ENCODE measurements around the gene JAM2. TPM values are rescaled to one million over a fixed set of nuclear protein-coding genes. Genes with fewer than 3 reads are reported as not detected.
"Not testable (repeated sequence)": the region's sequence is repeated elsewhere in the genome, so short reads cannot be mapped to it uniquely, and the experiment has no call there.

The JAM2 gene
- total RNA-seq, 5 donors from 2014 or later (not counting 1 experiment from before 2014, with no cell fraction given) = 0.43 to 0.99 TPM; not detected in 3

- no peaks in the 10 kb centered on the region for H3K27me3 Mint-ChIP-seq
- H3K36me3 Mint-ChIP-seq = no peaks in the 10 kb centered on the region
- Histone ChIP-seq H3K36me3 (ENCODE audit: control insufficient read depth in 2 of 2, extremely low read depth in 1 of 2, insufficient read depth in 1 of 2, low read length in 1 of 2) (no peaks in the 10 kb centered on the region), H3K27ac (ENCODE audit: low read length) (no peak overlapping the region), H3K4me3 (ENCODE audit: control insufficient read depth in 1 of 2, extremely low read depth in 1 of 2, low read length in 1 of 2) (no peak overlapping the region), H3K27me3 (replicated peaks in 1 of 2; ENCODE audit: control insufficient read depth in 2 of 2, extremely low read depth in 1 of 2, insufficient read depth in 2 of 2, low read length in 1 of 2) (no peaks in the 10 kb centered on the region), H3K9me3 (no peaks in the 10 kb centered on the region), H3K4me1 (ENCODE audit: control insufficient read depth in 1 of 2, extremely low read depth in 1 of 2, insufficient read depth in 2 of 2, low read length in 2 of 2) (no peaks in the 10 kb centered on the region)
- WGBS (ENCODE audit: insufficient coverage) = 100% methylated on average over 1 of the region's 3 CpGs
- no peak overlapping the region for H3K4me3 Mint-ChIP-seq
- ChIA-PET CTCF (interaction anchor here (0.6 to 1.4 kb wide), 2 partner anchors 11 to 92 kb away, joined by 3 read pairs; no protein-coding TSS in a partner anchor), POLR2A (no interaction called here)
- no peaks in the 10 kb centered on the region for H3K9me3 Mint-ChIP-seq
- DNase-seq = no peak
- no peak for ATAC-seq (replicated peaks in 1 of 4)
- no peaks in the 10 kb centered on the region for H3K4me1 Mint-ChIP-seq
- H3K27ac Mint-ChIP-seq = no peak overlapping the region
Observed at GRCh38 chr21:25615880-25616279, 23.2 kb upstream of the JAM2 start.

DNA sequence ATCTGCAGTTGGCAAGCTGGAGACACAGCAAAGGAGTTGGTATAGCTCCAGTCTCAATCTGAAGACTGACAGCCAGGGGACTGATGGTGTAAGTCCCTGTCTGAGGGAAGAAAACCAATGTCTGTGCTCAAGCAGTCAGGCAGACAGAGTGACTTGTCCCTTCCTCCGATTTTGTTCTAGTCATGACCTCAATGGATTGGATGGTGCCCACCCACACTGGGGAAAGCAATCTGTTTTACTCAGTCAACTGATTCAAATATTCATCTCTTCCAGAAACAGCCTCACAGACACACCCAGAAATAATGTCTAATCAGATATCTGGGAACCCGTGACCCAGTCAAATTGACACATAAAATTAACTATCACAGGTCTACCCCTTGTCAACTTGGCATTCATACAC, 19.9 kb upstream of the JAM2 start:
- ATAC-seq (replicated peaks in 1 of 4) (no peak), DNase-seq (no peak)
- H3K4me1 Mint-ChIP-seq = no peaks in the 10 kb centered on the region
- Histone ChIP-seq H3K27ac (ENCODE audit: low read length) (no peak overlapping the region), H3K27me3 (replicated peaks in 1 of 2; ENCODE audit: control insufficient read depth in 2 of 2, extremely low read depth in 1 of 2, insufficient read depth in 2 of 2, low read length in 1 of 2) (no peaks in the 10 kb centered on the region), H3K36me3 (ENCODE audit: control insufficient read depth in 2 of 2, extremely low read depth in 1 of 2, insufficient read depth in 1 of 2, low read length in 1 of 2) (no peaks in the 10 kb centered on the region), H3K4me3 (ENCODE audit: control insufficient read depth in 1 of 2, extremely low read depth in 1 of 2, low read length in 1 of 2) (no peak overlapping the region), H3K4me1 (ENCODE audit: control insufficient read depth in 1 of 2, extremely low read depth in 1 of 2, insufficient read depth in 2 of 2, low read length in 2 of 2) (no peaks in the 10 kb centered on the region), H3K9me3 (no peaks in the 10 kb centered on the region)
- H3K36me3 Mint-ChIP-seq = no peaks in the 10 kb centered on the region
- H3K27ac Mint-ChIP-seq = no peak overlapping the region
- WGBS (ENCODE audit: insufficient coverage) = 93% methylated on average over 2 of the region's 2 CpGs
- no peaks in the 10 kb centered on the region for H3K27me3 Mint-ChIP-seq
- POLR2A ChIA-PET = no interaction called here
- H3K4me3 Mint-ChIP-seq = no peak overlapping the region
- H3K9me3 Mint-ChIP-seq = no peaks in the 10 kb centered on the region
- CTCF ChIA-PET = no interaction called here

GRCh38 chr21:25624511-25624910, 14.5 kb upstream of the JAM2 start:
- H3K9me3 ChIP-seq = no peaks in the 10 kb centered on the region

GRCh38 chr21:25625036-25625435, 14.0 kb upstream of the JAM2 start:
- Mint-ChIP-seq H3K36me3 (no peaks in the 10 kb centered on the region), H3K9me3 (no peaks in the 10 kb centered on the region), H3K27ac (no peak overlapping the region), H3K27me3 (no peaks in the 10 kb centered on the region), H3K4me3 (no peak overlapping the region), H3K4me1 (no peaks in the 10 kb centered on the region)
- CTCF ChIA-PET = interaction anchor here in 1 of 2 donors (0.7 to 1.0 kb wide), 2 partner anchors 11 to 17 kb away, joined by 3 read pairs; no protein-coding TSS in a partner anchor
- Histone ChIP-seq H3K9me3 (no peaks in the 10 kb centered on the region), H3K27ac (ENCODE audit: low read length) (no peak overlapping the region), H3K27me3 (replicated peaks in 1 of 2; ENCODE audit: control insufficient read depth in 2 of 2, extremely low read depth in 1 of 2, insufficient read depth in 2 of 2, low read length in 1 of 2) (no peaks in the 10 kb centered on the region), H3K36me3 (ENCODE audit: control insufficient read depth in 2 of 2, extremely low read depth in 1 of 2, insufficient read depth in 1 of 2, low read length in 1 of 2) (no peaks in the 10 kb centered on the region), H3K4me1 (ENCODE audit: control insufficient read depth in 1 of 2, extremely low read depth in 1 of 2, insufficient read depth in 2 of 2, low read length in 2 of 2) (no peaks in the 10 kb centered on the region), H3K4me3 (ENCODE audit: control insufficient read depth in 1 of 2, extremely low read depth in 1 of 2, low read length in 1 of 2) (no peak overlapping the region)
- ATAC-seq (replicated peaks in 1 of 4) (no peak), DNase-seq (no peak)
- POLR2A ChIA-PET = no interaction called here
- no CpG with 5 or more reads among the region's 1 CpG for WGBS (ENCODE audit: insufficient coverage)

More at GRCh38 chr21:25624511-25624910, 14.5 kb upstream of the JAM2 start:
- Histone ChIP-seq H3K27me3 (replicated peaks in 1 of 2; ENCODE audit: control insufficient read depth in 2 of 2, extremely low read depth in 1 of 2, insufficient read depth in 2 of 2, low read length in 1 of 2) (no peaks in the 10 kb centered on the region), H3K36me3 (ENCODE audit: control insufficient read depth in 2 of 2, extremely low read depth in 1 of 2, insufficient read depth in 1 of 2, low read length in 1 of 2) (no peaks in the 10 kb centered on the region), H3K4me3 (ENCODE audit: control insufficient read depth in 1 of 2, extremely low read depth in 1 of 2, low read length in 1 of 2) (no peak overlapping the region), H3K27ac (ENCODE audit: low read length) (no peak overlapping the region), H3K4me1 (ENCODE audit: control insufficient read depth in 1 of 2, extremely low read depth in 1 of 2, insufficient read depth in 2 of 2, low read length in 2 of 2) (no peaks in the 10 kb centered on the region)
- Mint-ChIP-seq H3K27me3 (no peaks in the 10 kb centered on the region), H3K4me3 (no peak overlapping the region), H3K36me3 (no peaks in the 10 kb centered on the region), H3K27ac (no peak overlapping the region), H3K4me1 (no peaks in the 10 kb centered on the region), H3K9me3 (no peaks in the 10 kb centered on the region)
- ChIA-PET CTCF (interaction anchor here in 1 of 2 donors (0.7 to 1.0 kb wide), 2 partner anchors 12 to 16 kb away, joined by 3 read pairs; no protein-coding TSS in a partner anchor), POLR2A (no interaction called here)
- no peak for DNase-seq
- no peak for ATAC-seq (replicated peaks in 1 of 4)
- 97% methylated on average over 4 of the region's 4 CpGs for WGBS (ENCODE audit: insufficient coverage)

DNA sequence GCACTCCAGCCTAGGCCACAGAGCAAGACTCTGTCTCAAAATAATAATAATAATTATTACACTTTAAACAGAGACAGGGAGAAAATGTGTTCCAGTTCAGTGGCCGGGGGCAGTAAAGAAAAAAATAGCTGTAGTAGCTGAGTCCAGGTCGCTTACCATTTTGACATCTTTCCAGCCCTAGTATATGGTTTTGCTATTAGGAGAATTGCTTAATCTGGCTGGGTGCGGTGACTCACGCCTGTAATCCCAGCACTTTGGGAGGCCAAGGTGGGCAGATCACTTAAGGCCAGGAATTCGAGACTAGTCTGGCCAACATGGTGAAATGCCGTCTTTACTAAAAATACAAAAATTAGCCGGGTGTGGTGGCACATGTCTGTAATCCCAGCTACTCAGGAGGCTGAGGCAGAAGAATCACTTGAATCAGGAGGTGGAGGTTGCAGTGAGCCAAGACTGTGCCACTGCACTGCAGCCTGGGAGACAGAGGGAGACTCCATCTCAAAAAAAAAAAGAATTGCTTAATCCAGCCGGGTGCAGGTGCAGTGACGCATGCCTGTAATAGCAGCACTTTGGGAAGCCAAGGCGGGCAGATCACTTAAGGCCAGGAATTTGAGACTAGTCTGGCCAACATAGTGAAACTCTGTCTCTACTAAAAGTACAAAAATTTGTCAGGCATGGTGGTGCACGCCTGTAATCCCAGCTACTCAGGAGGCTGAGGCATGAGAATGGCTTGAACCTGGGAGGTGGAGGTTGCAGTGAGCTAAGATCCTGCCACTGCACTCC, 13.1 kb upstream of the JAM2 start:
- H3K27ac Mint-ChIP-seq; H3K4me1 ChIP-seq (ENCODE audit: control insufficient read depth in 1 of 2, extremely low read depth in 1 of 2, insufficient read depth in 2 of 2, low read length in 2 of 2); H3K27me3 Mint-ChIP-seq; H3K36me3 Mint-ChIP-seq; H3K36me3 ChIP-seq (ENCODE audit: control insufficient read depth in 2 of 2, extremely low read depth in 1 of 2, insufficient read depth in 1 of 2, low read length in 1 of 2); H3K9me3 ChIP-seq; ATAC-seq (replicated peaks in 1 of 4); H3K4me3 Mint-ChIP-seq; POLR2A ChIA-PET; H3K4me3 ChIP-seq (ENCODE audit: control insufficient read depth in 1 of 2, extremely low read depth in 1 of 2, low read length in 1 of 2); H3K9me3 Mint-ChIP-seq; H3K27me3 ChIP-seq (replicated peaks in 1 of 2; ENCODE audit: control insufficient read depth in 2 of 2, extremely low read depth in 1 of 2, insufficient read depth in 2 of 2, low read length in 1 of 2); DNase-seq; H3K4me1 Mint-ChIP-seq; H3K27ac ChIP-seq (ENCODE audit: low read length); CTCF ChIA-PET: not testable (repeated sequence)
- 94% methylated on average over 6 of the region's 11 CpGs for WGBS (ENCODE audit: insufficient coverage)

DNA sequence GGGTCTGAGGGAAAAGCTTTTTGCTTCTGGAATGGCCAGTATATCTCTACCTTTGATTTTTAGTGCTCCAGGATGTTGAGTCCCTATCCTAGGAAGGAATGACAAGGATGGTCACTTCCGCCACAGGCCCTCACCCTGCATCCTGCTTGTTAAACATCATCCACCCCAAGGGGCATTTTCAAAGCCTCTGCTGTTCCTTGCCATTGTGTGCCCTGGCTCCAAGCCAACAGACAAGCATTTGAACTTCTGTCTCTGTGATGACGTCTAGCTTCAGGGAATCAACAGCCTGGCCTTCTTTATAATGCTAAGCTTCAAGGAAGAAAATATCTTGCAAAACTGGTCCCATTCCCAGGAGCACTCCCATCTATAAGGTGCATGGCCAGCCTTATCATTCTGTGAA, 12.3 kb upstream of the JAM2 start:
- Mint-ChIP-seq H3K9me3 (no peaks in the 10 kb centered on the region), H3K4me3 (no peak overlapping the region), H3K36me3 (no peaks in the 10 kb centered on the region), H3K27me3 (no peaks in the 10 kb centered on the region), H3K27ac (no peak overlapping the region), H3K4me1 (no peaks in the 10 kb centered on the region)
- Histone ChIP-seq H3K27ac (ENCODE audit: low read length) (no peak overlapping the region), H3K9me3 (no peaks in the 10 kb centered on the region), H3K36me3 (ENCODE audit: control insufficient read depth in 2 of 2, extremely low read depth in 1 of 2, insufficient read depth in 1 of 2, low read length in 1 of 2) (no peaks in the 10 kb centered on the region), H3K4me3 (ENCODE audit: control insufficient read depth in 1 of 2, extremely low read depth in 1 of 2, low read length in 1 of 2) (no peak overlapping the region), H3K4me1 (ENCODE audit: control insufficient read depth in 1 of 2, extremely low read depth in 1 of 2, insufficient read depth in 2 of 2, low read length in 2 of 2) (no peaks in the 10 kb centered on the region), H3K27me3 (replicated peaks in 1 of 2; ENCODE audit: control insufficient read depth in 2 of 2, extremely low read depth in 1 of 2, insufficient read depth in 2 of 2, low read length in 1 of 2) (no peaks in the 10 kb centered on the region)
- ATAC-seq (replicated peaks in 1 of 4) (no peak), DNase-seq (no peak)
- ChIA-PET CTCF (no interaction called here), POLR2A (no interaction called here)
- 43% methylated on average over 1 of the region's 2 CpGs for WGBS (ENCODE audit: insufficient coverage)
